ENCODE measurements around the gene FBXO30.

FBXO30 gene

DNA sequence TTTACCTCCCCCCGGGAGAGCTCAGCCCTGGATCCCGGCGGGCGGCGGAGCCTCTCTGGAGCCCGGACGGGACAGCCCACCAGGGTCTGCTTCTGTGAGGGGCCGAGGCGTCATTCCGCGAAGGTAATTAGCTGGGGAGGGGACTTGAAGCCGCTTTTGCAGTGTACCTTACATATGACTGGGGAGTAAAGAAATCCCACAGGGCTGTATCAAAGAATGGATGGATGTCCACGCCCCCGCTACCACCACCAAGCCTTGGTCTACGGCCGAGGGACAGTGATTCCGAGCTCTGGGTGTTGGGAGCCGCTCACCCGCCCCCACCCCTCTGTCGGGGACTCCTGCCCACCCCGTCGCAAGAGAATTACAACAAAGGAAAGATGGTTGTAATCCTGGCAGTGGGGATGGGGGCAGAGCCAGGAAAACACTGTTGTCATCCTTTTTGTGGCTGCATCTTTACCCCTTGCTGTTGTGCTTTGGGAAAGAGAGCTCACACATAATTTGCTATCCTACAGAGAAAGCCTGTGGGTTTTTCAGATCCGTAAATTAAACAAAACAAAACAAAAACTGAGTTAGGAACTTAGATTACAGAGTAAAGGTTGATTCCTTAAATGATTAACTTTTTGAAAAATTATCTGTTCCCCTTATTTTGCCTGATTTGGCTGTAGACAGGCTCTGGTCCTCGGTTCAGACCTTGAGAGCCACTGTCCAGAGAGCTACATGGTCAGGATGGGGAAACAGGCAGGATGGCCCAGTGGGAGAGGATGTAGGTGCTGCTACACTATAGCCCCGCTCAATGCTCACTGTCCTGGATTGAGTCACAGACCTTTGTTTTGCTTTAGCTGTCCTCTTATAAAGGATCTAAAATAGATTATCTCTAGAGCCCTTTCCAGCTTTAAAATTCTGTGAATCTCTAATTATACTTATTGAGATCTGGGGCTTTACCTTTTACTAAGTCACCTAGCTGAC is 997 bp upstream of the FBXO30 start:
- no peak for DNase-seq

DNA sequence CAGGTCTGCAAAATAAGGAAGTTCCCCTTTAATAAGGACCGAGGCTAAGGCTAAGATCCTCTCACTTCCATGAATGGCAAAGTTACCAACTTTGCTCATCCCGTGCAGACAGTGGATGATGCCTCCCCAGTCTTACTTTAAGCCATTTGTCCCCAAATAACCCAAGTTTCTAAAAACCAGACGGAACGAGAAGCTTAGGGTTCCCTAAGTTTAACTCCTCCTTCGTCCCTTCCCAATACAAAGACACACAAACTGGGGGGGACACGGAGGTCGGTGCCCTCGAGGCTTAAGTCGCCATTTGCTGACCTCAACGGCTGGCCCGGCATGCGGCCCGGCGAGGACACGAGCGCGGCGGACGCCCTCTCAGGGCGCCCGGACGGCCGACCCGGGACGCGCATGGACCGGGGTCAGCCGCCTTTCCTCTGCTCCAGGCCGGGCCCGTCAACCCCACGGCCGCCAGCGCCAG is 527 bp downstream of the FBXO30 start:
- DNase-seq, result peak; percentile 15 to 25

DNA sequence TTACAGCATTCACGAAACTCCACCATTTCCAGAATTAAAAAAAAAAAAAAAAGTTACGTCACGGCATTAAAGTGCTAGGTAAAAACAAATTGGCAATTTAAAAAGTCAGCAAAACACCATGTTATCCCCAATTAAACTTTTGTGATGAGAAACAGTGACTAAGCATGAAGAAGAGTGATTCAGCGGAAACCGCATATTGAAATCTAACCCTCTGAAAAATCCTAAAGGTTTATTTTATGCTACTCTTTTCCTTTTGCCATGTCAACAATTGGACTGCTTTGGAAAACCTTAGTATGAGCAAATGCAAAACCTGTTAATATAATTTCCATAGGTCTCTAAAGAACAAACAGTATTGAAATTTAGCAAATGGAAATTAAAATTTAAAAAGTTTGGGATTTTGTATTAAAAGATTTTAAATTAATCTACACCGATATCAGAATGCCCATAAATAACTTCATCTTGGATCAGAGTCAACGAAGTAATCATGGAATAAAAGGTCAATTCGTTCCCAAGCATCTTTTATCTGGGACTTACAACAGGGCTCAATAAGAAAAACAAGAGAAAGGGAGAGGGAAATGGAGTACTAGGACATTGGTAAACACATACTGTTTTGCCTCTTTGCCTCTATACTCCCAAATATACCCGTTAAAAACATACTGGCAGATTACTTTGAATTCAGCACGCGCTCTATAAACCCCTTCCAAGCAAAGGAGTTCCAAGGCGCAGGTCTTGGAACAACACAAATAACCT is 1.1 kb downstream of the FBXO30 start:
- DNase-seq, result no peak

- DNase-seq, result no peak
Measured at GRCh38 chr6:145811741-145812140, 2.9 kb downstream of the FBXO30 start.

DNA sequence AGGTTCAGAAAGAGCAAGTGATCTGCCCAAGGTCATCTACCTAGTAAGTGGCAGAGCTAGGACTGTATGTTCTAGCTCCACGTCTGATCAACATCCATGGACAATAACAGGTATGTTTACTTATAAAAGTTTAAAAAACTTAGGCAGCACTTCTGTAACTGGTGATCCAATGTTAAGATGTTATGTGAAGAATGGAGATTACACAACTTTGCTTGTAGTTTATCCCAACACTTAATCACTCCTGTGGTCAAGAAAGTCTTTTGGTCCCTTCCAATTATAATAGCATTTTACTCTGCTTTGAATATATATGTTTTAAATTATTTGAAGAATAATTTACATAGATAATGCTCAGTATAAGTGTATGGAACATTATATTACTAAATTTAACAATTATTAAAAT is 4.8 kb downstream of the FBXO30 start:
- no peak for DNase-seq

DNA sequence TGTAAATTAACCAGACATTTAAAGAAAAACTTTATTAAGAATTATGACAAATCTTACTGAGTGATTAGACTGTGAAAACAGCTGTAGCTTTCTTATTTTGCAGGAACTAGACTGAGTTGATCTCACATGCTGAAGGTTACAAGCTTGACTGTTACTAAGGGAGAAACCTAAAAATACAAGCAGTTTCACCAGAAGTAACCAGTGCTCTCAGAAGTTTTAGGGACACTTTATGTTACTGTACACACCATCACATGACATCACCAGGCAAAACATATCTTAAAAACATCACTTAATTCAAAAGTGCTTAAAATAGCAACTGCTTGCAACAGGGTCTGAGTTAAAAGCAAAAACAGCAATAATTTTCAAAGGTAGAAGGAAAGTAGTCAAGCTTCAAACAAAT is 5.4 kb downstream of the FBXO30 start:
- DNase-seq, result no peak

DNA sequence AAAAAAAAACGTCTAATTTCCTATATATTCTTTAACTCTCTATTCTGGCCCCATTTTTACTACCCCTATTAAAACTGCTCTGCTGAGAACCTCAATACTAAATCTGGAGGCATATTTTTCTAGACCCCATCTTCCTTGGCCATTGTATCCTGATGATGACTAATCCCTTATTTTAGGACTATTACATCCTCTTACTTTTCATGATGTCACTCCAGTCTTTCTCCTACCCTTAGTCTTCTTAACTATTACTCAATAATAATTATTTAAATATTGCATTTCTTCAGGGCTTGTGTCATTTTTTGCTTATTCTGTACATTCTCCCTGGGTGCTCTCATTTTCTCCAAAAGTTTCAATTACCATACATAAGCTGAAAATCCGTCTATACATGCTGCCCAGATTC is 6.4 kb downstream of the FBXO30 start:
- DNase-seq, result no peak

- no peak for DNase-seq
Measured at GRCh38 chr6:145802141-145802540, 12.5 kb downstream of the FBXO30 start.

DNA sequence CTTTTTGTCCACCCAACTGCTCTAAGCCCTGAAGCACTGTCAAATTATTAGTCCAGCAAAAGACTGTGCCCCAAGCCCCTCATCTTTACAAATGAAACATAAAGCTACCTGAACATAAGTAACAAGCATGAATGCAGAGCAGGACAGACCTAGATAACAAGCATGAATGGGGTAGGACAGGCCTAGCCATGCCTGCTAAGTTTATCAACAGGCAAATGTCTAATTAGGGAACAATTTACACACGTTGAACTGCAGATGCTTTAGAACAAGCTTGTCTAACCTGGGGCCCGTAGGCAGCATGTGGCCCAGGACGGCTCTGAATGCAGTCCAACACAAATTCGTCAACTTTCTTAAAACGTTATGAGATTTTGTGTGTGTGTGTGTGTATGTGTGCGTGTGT is 13.6 kb downstream of the FBXO30 start:
- no peak for DNase-seq

DNA sequence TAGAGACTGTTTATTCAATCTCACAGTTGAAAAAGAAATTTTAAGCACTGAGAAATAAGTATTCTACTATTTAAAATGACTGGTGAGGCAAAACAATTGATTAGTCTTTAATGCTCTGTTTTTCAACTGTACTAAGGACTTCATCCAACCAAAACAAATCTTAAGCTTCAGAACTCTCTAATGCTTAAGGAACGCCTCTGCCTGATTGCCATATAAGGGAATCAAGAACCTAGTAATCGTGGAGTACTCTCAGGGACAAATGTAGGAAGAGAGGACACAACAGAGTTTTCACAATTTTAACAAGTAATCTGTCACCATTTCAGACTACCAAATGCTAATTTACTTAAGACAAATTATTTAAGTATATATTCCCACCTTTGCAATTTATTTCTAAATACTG is 16.1 kb downstream of the FBXO30 start:
- DNase-seq, result no peak

- no peak for DNase-seq
Measured at GRCh38 chr6:145789443-145789842, 25.2 kb downstream of the FBXO30 start.

- no peak for DNase-seq
Measured at GRCh38 chr6:145787688-145788087, 26.9 kb downstream of the FBXO30 start.

- no peak for DNase-seq
Measured at GRCh38 chr6:145784683-145785082, 29.9 kb downstream of the FBXO30 start.

DNA sequence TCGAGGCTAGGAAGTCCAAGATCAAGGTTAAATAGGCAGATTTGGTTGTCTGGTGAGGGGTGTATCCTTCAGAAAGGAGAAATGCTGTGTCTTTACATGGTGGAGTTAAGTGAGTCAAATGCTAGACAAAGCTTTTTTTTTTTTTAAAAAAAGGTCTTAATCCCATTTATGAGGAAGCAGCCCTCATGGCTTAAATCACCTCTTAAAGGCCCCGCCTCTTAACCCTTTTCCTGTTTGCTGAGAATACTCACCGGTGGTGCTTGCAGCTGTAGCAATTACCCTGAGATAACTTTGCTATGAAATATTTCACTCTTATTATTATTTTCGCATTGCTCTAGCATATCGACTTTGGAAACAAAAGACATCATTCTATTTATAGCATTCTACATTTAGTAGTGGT is 30.8 kb downstream of the FBXO30 start:
- no peak for DNase-seq

GRCh38 chr6:145772846-145773245 is 41.7 kb downstream of the FBXO30 start:
- no peak for DNase-seq

- DNase-seq, result no peak
Measured at GRCh38 chr6:145765449-145765848, 49.1 kb downstream of the FBXO30 start.

DNA sequence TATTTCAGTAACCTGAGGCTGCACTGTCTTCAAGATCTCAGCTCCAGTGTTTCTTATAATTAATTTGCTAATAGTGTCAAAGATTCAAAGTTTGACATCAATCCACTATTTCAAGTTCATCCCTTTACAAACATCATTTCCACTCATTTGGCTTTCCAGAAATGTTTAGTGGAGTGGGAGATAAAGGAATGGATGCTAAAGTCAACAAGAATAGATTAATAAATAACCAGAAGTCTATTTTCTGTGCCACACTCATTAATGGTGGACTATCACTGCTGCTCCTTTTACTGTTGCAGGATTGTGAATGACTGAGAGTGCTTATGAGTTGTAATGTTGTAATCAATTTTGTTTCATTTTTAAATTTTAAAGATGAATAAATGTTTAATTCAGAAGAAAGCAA is 50.9 kb downstream of the FBXO30 start:
- DNase-seq, result no peak

DNA sequence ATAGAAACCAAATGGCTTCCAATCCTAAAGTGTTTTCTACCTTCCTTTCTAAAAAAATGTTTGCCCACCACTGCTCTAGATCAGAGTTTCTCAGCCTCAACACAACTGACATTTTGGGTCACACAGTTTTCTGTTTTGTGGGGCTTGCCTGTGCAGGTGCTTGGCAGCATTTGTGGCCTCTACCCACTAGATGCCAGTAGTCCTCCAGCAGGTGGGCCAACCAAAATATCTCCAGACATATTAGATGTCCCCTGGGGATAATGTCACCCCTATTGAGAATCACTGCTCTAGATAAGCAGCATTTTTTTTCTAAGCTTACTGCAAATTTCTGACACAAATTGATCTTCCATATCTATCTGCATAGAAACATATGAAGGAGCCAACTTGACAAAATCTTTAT is 53.0 kb downstream of the FBXO30 start:
- DNase-seq, result no peak

- DNase-seq, result no peak
Measured at GRCh38 chr6:145758113-145758512, 56.5 kb downstream of the FBXO30 start.

DNA sequence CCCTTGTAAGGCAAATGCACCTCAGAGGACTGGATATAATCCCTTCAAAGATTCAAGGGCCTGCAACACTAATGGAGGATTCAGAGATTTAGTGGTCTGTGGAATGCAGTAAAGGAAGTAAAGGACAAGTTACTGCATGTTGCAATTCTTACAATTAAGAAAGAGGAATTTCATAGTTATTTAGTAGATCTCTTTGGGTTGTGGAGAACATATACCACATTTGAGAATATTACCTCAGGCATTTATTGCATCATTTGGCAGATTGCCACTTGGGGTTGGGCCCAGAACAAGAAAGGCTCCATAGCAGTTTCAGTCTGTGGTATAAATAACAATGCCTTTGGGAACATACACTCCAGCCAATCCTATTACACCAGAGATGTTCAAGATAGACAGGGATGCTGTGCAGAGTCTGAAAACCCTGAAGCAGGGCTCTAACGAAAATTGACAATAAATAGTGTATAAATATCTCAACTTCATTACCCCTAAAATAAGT is 58.4 kb downstream of the FBXO30 start:
- DNase-seq, result no peak

GRCh38 chr6:145755682-145756081 is 58.9 kb downstream of the FBXO30 start:
- DNase-seq, result no peak

DNA sequence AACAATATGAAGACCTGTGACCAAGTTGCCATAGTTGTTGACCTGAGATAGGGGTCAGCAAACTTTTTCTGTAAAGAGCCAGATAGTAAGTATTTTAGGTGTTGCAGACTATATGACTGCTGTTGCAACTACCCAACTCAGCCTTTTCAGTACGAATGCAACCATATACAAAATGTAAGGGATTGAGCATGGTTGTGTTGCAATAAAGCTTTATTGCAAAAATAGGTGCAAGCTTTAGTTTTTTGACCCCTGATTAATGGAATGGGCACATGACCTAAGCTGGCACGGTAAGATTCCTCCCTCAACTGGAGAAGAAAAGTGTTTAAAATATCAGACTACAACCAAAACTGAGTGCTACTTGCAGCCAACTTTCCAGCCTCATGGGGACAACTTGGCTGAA is 62.0 kb downstream of the FBXO30 start:
- no peak for DNase-seq

- no peak for DNase-seq
Measured at GRCh38 chr6:145749632-145750031, 65.0 kb downstream of the FBXO30 start.

GRCh38 chr6:145745861-145746260 is 68.7 kb downstream of the FBXO30 start:
- no peak for DNase-seq
